GM18517 (cell line): ENCODE measurements around the gene ADAMTS13.

Experiments
- ATAC-seq: cut with Tn5 transposase; IDR thresholded peaks from one replicate; pipeline ENCODE4 v1.9.1; 2021; ENCODE audit warnings: mild to moderate bottlenecking, moderate library complexity; ENCODE audit not compliant: unreplicated experiment

The ADAMTS13 gene

DNA sequence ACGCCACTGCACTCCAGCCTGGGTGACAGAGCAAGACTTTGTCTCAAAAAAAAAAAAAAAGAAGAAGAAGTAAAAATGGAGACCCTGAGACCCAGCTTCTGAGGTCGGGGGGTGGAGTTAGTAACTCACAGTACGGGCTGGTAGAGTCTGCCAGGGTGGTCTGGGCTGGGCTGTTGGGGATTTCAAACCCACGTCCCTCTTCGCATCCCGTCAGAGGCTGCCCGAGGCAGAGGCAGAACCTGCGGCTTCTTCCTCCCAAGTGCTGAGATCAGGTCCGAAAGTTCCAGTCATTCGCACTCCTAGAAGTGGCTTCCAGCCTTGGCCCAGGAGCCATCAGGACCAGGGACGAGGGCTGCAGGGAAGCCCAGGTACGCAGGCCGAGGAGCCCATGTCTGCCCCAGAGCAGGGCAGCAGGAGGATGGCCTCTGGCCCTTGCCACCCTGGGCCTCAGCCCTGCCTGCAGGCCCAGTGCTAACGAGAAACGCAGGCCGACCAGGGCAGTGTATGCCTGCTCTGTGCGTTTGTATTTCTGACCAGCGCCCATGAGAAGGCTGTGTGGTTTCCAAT, 66.6 kb downstream of the ADAMTS13 start:
- ATAC-seq = no peak

DNA sequence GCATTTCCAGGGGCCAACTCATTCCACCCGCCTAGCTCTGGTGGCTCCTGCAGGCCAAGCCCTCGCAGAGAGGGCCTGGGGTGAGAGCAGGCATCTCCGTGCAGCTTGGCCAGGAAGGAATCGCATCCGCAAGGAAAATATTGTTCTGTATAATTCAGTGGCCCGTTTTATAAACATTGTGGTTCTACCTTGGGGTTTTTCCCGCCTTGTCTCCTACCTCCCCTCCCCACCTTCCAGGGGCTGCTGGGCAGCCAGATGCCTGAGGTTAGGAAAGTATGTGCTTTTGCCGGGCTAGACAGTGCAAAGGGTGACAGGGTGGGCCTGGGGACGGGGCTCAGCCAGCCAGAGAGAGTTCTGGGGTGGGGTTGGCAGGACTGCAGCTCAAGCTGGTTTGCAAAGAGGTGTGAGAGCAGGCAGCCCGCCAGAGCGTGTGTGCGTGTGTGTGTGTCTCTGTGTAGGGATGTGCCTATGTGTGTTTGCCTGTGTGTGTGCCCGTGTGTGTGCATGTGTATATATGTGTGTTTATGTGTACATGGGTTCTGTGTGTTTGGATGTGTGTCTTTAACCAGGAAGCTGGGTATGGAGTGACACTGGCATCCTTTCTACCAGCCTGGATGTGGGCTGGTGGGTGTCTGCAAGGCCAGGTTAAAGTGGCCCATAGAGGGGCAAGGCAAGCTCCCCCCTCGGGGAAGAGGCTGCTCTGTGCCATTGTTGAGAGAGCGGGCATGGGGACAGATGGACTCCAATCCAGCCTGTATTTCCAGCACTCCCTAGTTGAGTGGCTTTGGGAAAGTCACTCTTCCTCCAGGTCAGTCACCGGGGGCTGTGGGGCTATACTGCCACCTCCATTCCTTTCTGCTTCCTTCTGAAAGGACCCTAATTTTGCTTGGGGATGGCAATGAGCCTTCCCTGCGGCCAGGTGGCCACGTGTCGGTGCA, 67.4 kb downstream of the ADAMTS13 start:
- no peak for ATAC-seq

DNA sequence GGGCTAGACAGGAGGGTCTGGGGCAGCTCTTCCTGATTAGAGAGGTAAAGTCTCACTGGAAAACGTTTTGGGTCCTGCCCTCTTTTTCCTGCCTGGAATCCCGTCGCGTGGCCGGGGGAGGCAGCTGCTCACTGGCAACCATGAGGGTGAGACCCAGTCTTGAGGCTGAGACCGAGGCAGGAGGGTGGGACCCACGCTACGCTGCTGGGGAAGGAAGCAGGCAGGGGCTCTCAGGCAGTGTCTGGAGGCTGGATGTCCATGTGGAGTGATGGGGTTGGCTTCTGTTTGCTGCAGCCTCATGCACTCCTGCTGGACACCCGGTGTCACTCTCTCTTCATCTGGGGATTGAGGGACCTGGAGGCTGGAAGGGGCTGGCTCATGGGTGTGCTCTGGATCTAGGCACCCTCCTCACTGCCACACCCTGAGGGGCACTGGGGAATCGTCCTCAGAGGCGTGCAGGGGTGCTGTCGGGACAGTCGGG, 68.1 kb downstream of the ADAMTS13 start:
- ATAC-seq = no peak

DNA sequence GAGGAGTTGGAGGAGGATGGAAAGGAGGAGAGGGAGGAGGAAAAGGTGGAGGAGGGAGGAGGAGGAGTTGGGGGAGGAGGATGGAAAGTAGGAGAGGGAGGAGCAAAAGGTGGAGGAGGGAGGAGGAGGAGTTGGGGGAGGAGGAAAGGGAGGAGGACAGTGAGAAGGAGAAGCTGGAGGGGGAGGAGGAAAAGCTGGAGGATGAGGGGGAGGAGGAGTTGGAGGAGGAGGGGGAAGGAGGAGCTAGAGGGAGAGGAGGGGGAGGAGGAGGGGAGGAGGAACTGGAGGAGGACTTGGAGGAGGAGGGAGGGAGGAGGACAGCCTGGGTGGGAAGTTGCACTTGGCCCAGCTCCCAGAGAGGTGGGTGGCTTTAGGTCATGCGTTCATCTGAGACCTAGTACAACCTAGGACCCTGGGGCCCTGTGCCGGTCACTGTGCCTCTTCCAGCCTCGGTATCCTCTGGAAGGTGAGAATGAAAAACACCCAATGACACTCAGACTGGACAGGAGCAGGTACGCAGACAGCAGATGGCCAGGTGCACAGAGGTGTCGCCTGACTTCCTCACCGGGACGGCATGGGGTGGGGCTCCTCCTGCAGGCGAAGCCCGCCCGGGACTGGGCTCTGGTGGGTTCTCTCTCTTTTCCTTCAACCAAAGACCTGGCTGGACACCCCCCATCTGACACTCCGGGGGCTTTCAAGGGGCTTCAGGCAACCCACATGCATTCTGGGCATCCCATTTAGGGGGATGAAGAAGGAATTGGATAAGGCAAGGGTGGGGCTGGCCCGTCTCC, 68.9 kb downstream of the ADAMTS13 start:
- no peak for ATAC-seq

DNA sequence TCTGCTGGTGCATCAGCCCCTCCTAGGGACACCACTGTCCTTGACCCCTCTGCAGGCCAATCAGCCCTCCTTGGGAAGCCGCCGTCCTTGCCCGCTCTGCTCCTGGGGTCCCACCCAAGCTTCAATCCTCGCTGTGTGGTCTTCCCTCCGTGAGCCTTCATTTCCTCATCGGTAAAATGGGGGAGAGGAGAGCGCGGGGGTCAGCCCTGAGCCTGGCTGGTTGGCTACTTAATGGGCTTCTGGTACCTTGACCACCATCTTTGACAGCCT, 69.4 kb downstream of the ADAMTS13 start:
- ATAC-seq = no peak

DNA sequence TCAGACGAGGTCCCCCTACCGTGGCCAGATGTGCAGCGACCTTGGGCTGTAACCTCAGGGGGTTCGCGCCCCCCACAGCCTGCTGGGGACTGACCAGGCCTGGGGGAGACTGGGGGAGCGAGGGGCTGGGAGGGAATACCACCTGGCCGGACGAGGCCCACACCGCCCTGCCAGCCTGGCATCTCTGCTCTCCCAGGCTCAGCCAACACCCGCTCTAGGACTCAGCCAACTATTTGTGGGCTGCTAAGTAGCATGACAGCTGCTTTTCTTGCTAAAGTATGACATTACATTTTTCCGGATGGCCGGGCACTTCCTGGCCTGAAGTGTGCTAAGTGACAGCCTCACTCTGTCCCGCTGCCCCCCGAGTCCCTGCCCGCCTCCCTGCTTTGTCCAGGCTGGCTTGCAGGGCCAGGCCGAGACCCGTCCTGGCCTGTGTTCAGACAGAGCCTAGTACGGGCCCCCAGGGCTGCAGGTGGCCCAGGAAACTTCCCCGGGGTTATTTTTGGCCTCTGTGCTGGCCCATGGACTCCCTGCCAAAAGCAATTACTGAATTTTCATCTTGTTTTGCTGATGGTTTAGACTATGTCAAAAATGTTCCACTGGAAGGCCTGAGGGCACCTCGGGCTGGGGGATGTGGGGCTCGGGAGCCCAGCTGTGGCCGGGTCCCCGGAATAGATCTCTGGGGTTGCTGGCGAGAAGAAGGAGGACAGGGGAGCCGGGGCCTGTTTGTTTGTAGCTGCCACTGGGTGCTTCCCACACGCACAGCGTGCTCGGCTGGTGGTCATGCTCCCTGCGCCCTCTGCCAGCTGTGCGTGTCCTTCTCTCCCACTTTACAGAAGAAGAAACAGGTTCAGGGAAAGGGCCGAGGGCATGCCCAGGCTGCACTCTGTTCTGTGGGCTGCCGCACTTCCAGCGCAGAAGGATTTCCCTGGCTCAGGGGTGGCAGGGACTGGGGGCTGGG, 70.2 kb downstream of the ADAMTS13 start:
- no peak for ATAC-seq

DNA sequence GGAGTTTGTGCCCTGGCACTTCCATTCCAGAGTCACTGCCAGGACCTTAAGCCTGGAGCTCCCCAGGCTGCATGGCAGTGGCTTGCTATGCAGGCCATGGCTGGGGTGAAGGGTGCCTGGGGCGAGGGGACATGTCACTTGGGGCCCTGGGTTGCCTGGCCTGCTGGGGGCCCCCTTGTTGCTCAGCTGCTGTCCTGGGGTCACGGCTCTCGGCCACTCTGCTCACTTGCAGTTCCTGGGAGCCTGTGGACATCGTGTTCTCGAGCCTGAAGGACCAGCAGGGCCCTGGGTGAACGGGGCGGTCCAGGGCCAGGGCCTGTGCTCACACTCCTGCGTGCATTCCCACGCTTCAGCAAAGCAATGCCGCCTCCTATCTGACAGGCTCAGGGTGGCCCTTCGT, 71.3 kb downstream of the ADAMTS13 start:
- no peak for ATAC-seq

DNA sequence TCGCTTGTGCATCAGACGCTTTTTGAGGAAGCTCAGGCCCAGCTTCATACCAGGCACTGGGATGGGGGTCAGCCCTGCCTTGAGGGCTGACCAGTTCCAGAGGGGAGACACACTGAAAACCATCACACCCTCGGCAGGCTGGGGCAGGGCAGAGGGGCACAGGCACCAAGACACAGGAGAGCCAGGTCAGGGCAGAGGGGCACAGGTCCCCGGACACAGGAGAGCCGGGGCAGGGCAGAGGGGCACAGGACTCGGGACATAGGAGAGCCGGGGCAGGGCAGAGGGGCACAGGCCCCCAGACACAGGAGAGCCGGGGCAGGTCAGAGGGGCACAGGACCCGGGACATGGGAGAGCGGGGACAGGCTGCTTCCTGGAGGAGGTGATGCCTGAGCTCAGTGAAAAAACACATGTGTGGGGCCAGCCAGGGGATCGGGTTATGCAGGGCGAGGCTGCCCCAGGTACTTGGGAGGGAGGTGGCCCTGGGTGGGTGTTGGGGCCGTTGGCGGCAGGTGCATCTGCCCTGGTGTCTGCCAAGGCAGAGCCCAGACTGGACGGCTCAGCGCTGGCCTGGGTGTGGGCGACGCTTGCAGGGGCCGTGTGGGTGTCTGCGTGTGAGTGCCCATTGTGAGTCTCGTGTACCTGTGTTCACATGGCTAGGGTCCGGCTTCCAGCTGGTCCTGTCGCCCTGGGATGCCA, 71.8 kb downstream of the ADAMTS13 start:
- ATAC-seq = no peak

DNA sequence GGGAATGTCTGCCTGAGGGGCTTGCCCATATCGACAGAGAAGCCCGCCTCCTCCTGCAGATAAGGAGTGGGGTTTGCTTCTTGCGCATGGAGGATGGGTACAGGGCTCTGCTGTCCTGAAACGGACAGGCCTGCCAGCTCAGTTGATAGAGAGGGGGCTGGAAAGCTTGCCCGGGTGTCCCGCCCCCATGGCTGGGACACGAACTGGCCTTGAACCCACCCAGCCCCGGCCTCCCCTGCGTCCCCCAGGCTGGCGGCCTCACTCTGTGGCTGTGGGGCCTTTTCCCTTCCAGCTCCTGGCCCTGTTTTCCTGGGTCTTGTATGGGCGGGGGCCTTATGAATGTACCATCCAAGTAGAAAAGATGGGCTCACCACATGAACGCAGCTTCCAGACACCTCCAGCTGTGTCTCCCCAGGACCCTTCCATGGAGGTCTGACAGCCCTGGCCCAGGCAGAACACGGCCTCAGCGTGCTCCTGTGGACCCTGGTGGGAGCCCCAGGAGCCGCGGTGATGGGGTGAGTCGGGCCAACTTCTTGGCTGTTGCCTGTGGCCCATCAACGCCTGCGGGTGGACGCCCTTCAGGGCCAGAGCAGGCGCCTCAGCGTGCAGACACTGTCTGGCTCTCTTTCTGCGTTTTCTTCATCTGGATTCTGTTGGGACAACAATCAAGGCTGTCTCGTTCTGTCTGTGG, 72.6 kb downstream of the ADAMTS13 start:
- ATAC-seq = no peak

DNA sequence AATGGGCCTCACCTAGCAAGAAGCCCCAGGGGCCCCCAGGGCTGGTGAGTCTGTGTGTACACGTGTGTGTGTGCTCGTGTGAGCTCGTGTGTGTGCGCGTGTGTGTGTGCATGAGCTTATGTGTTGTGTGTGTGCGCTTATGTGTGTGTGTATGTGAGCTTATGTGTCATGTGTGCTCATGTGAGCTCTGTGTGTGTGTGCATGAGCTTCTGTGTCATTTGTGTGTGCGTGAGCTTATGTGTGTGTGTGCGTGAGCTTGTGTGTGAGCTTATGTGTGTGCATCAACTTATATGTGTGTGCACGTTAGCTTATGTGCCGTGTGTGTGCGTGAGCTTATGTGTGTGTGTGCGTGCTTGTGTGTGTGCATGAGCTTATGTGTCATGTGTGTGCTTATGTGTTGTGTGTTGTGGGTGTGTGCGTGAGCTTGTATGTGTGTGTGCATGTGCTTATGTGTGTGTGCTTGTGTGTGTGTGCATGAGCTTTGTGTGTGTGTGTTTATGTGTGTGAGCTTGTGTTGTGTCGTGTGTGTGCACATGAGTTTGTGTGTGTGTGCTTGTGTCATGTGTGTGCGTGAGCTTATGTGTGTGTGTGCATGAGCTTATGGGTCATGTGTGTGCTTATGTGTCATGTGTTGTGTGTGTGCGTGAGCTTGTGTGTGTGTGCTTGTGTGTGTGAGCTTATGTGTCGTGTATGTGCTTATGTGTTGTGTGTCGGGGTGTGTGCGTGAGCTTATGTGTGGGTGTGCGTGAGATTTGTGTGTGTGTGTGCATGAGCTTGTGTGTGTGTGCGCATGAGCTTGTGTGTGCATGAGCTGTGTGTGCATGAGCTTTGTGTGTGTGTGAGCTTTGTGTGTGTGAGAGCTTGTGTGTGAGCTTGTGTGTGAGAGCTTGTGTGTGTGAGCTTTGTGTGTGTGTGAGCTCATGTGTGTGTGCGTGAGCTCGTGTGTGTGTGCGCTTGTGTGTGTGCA, 73.4 kb downstream of the ADAMTS13 start:
- ATAC-seq = no peak

DNA sequence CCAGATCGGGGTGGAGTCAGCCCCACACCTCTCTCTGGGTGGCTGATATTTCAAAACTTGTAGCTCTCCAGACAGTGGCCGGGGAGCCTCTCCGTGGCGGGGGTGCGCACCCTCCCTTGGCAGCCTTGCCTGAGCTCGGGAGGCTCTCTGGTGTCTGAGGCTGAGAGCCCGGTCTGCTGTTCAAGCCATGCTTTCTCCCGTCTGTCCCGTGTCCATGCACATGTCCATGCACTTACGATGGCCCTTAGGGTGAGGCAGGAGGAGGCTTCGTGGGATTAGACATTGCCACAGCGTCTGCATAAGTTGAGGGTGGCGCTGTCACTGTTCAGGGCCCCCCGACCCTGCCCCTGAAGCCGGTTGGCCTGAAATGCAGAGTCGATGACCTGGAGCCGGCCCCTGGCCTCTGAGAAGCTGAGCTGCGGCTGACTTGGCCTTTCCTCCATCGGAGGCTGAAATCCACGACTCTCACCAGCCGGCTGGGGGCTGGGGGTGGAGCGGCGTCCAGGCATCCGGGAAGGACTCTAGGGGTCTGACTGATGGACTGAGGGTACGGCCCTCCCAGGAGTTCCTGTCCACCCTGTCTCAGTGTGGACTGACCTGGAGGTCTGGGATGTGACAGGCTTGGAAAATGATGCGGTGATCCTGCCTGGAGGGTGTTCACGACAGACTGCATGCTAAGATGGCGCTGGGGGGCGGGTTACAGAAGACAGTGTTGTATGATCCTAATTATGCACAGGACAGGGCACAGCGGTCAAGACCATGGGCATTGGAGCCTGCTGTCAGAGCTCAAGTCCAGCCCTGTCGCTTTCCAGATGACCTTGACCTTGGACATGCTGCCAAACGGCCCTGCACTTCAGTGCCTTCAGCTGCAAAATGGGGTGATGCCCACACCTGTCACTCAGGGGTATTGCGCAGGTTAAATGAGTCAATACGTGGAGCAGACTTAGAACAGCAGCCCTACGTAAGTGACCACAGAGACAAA, 75.0 kb downstream of the ADAMTS13 start:
- ATAC-seq = no peak

DNA sequence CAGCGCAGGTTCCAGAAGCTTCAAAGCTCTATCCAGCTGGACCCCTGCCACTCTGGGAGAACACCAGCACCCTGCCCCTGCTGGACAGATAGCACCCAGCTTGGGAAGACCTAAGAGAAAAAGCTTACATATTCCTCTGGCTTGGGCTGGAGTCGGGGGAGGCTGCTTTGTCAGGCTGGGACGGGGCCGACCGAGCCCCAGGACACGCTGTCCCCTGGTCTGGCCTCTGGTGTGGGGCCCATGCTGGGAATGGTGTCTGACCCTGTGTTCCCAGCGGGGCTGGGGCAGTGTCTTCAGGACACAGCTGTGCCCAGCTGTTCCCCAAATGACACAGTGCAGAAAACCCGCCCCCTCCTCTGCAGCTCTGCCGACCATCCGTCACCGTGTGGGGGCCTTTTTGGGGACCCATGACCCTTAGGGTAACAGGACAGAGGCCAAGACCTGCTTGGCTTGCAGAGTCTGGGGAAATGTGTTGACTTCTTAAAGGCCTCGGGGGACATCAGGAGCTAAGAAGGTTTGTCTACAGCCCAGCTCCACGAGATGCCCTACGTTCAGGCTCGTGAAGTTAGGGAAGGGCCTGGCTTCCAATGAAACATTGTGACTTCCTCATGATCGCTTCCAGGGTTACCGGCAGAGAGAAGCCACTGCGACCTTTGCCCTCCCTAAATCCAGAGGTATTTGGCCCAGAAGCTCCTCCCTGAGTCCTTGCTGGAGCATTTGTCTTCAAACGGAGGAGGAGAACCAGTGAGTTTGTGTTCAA, 77.1 kb downstream of the ADAMTS13 start:
- no peak for ATAC-seq

DNA sequence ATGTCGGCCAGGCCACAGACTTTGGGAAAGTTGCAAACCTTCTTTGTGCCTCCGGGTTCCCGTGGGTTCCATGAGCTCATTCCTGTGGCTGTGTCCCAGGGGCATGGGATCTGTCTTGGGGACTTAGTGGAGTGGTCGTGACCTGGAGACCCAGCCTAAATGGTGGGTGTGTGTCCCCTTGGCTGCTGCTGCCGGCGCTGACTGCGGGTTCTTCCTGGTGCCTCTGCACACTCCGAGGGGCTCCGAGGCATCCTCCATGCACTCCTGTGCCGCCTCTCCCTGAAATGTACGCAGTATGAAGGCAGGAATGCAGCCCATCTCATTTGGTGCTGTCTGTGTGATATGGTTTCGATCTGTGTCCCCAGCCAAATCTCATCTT, 77.7 kb downstream of the ADAMTS13 start:
- no peak for ATAC-seq

DNA sequence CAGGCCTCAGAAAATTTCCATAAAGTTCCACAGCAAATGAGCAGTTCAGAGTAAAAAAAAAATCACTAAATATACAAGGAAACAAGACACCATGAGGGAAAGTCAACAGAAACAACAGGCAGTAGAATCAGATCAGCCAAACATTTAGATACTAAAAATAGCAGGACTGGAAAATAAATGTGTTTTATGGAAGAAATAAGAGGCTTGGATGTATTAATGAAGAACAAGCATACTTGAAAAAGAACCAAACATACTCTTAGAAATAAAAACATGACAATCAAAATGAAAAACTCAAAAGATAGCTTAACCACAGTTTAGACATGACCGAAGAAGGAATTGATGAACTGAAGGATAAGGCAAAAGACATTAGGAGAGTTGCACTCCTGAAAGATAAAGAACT, 79.9 kb downstream of the ADAMTS13 start:
- ATAC-seq = no peak

DNA sequence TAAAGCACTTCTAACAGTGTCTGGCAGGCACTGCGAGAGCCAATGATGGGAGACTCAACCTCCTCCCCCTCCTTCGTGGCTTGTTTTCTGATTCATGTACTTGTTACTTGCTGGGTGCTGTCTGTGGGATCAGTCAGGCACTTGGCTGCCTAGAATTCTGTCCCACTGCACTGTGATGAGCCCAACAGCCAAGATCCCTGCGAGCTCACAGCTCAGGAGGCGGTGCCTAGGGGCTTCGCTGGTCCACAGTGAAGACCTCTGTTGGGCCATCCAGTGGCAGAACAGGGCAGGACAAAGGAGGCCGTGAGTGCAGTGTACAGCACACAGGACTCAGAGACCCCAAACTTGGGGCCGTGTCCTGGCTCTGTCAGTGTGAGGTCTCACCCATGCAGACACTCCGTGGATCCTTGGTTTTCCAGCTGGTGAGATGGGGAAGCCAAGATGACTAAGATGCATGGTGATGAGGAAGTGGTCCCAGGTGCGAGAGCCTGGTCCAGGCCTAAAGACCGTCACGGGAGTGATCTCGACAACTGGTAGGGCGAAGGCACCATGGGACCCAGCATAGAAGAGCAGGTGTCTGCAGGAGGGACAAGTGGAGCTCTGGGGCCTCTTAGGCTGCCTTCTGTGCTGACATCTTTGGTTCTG, 83.1 kb downstream of the ADAMTS13 start:
- no peak for ATAC-seq
